Sigmoid colon (tissue), 7 donors: Measurements from ENCODE around the gene TSHZ1. TPM values are rescaled to one million over a fixed set of nuclear protein-coding genes. Genes with fewer than 3 reads are reported as not detected.

Source experiments
- DNase-seq: peaks from one replicate; pipeline ENCODE4 v3.0.0-alpha.2; 2019
- H3K27ac ChIP-seq, 4 donors: fragments of 200-600 bp; sonication (generic); one replicate each; pipeline ENCODE4 v1.5.1; 2016 to 2019; ENCODE audit warnings: mild to moderate bottlenecking in 1 of 4
- H3K27me3 ChIP-seq, 3 donors: fragments of 200-600 bp; sonication (generic); one replicate each; pipeline ENCODE4 v1.5.1; 2019; ENCODE audit warnings: mild to moderate bottlenecking in 1 of 3
- H3K36me3 ChIP-seq, 4 donors: fragments of 200-600 bp; sonication (generic); one replicate each; pipeline ENCODE4 v1.5.1; 2016 to 2019
- H3K4me1 ChIP-seq, 4 donors: fragments of 200-600 bp; sonication (generic); one replicate each; pipeline ENCODE4 v1.5.1; 2017 to 2019
- H3K4me3 ChIP-seq, 4 donors: fragments of 200-600 bp; sonication (generic); one replicate each; pipeline ENCODE4 v1.5.1; 2017 to 2019; ENCODE audit warnings: mild to moderate bottlenecking in 2 of 4, moderate library complexity in 1 of 4
- H3K9me3 ChIP-seq, 4 donors: fragments of 200-600 bp in 3 of 4; sonication (generic) in 3 of 4; one replicate each; pipeline versions ENCODE4 v1.5.1 to v1.6.1; 2013 to 2019
- EP300 ChIP-seq, 4 donors: sonication (generic); formaldehyde crosslinking; IDR thresholded peaks; one replicate each; pipeline ENCODE4 v1.6.1; 2017; ENCODE audit warnings: antibody characterized with exemption in 4 of 4
- POLR2A ChIP-seq, 2 donors: fragments of 450-650 bp; IDR thresholded peaks; one replicate each; pipeline ENCODE4 v1.6.1; 2016; ENCODE audit warnings: antibody characterized with exemption in 2 of 2, mild to moderate bottlenecking in 2 of 2, moderate library complexity in 2 of 2
- POLR2AphosphoS5 ChIP-seq, 4 donors: sonication (generic); formaldehyde crosslinking; IDR thresholded peaks; one replicate each; pipeline ENCODE4 v1.6.1; 2017; ENCODE audit warnings: antibody characterized with exemption in 4 of 4
- WGBS, 2 donors: extraction: QIAGEN DNeasy Blood & Tissue Kit; methylation state at CpG; one replicate each; pipeline ENCODE4 v1.1.7; 2013; 5-methylcytosine and 5-hydroxymethylcytosine counted together
- intact Hi-C: fragments of 100-400 bp; cut with DNase I; formaldehyde crosslinking; loops from one replicate; pipeline ENCODE4 v1.15.1; 2023
- polyA plus RNA-seq, 3 donors: library from polyadenylated mRNA; stranded (reverse); fragments of 200-250 nt; gene quantifications; one replicate each; pipeline ENCODE4 v1.2.3, GENCODE V29; 2013
- total RNA-seq, 4 donors: library from RNA; depleted of rRNA; stranded (reverse); fragments of >200 nt; gene quantifications; one replicate each; pipeline ENCODE4 v1.1.0, GENCODE V29; 2016
- TF ChIP-seq, protein P1 (sequence below), 4 experiments: fragments of 450-650 bp in 3 of 4; fragments of 200-600 bp in 1 of 4; IDR thresholded peaks; one replicate each; pipeline ENCODE4 v1.5.1; 2016 to 2019; ENCODE audit warnings: antibody characterized with exemption in 4 of 4, mild to moderate bottlenecking in 3 of 4, moderate library complexity in 2 of 4
- donor health status: healthy with polysubstance abuse.
- donor health status: Bipolar disorder and iron deficiency.
- donor health status: healthy.

Gene TSHZ1
- total and polyA plus RNA-seq, 7 donors = 7.8 to 29.4 (median 23.0) TPM

GRCh38 chr18:75334869-75335268, 124.3 kb downstream of the TSHZ1 start:
- Histone ChIP-seq H3K36me3 (no peaks in the 10 kb centered on the region), H3K27me3 (no peaks in the 10 kb centered on the region), H3K9me3 (no peaks in the 10 kb centered on the region), H3K4me3 (no peak overlapping the region), H3K27ac (no peak overlapping the region), H3K4me1 (no peaks in the 10 kb centered on the region)
- TF ChIP-seq POLR2AphosphoS5 (IDR thresholded peaks at IDR 0.05) = no peak
- TF ChIP-seq, protein P1, sequence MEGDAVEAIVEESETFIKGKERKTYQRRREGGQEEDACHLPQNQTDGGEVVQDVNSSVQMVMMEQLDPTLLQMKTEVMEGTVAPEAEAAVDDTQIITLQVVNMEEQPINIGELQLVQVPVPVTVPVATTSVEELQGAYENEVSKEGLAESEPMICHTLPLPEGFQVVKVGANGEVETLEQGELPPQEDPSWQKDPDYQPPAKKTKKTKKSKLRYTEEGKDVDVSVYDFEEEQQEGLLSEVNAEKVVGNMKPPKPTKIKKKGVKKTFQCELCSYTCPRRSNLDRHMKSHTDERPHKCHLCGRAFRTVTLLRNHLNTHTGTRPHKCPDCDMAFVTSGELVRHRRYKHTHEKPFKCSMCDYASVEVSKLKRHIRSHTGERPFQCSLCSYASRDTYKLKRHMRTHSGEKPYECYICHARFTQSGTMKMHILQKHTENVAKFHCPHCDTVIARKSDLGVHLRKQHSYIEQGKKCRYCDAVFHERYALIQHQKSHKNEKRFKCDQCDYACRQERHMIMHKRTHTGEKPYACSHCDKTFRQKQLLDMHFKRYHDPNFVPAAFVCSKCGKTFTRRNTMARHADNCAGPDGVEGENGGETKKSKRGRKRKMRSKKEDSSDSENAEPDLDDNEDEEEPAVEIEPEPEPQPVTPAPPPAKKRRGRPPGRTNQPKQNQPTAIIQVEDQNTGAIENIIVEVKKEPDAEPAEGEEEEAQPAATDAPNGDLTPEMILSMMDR (IDR thresholded peaks at IDR 0.05) = no peak
- TF ChIP-seq EP300 (IDR thresholded peaks at IDR 0.05) = no peak
- TF ChIP-seq POLR2A (IDR thresholded peaks at IDR 0.05) = no peak
- intact Hi-C loops = no loop called here
- no peak for DNase-seq
- WGBS, 2 donors = 85 to 87% methylated on average over 5 of the region's 5 CpGs

DNA sequence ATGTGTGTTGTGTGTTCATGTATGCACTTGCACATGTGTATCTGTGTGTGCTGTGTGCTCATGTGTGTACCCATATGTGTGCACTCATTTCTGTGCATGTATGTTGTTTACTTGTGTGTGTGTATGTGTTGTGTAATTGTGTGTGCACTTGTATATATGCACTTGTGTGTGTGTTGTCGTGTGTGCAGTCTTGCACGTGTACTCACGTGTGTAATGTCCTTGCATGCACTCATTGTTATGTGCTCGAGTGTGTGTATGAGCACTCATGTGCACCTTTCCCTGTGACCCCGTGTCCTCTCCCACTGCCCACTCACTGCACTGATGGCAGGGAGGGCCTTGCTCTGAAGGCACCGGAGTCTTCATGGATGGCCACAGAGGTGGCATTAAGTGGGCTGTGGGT, 124.9 kb downstream of the TSHZ1 start:
- no peak overlapping the region for H3K4me3 ChIP-seq
- H3K36me3 ChIP-seq = no peaks in the 10 kb centered on the region
- TF ChIP-seq, protein P1 (IDR thresholded peaks at IDR 0.05) = no peak
- TF ChIP-seq POLR2AphosphoS5 (IDR thresholded peaks at IDR 0.05) (no peak), EP300 (IDR thresholded peaks at IDR 0.05) (no peak), POLR2A (IDR thresholded peaks at IDR 0.05) (no peak)
- no peaks in the 10 kb centered on the region for H3K27me3 ChIP-seq
- DNase-seq = no peak
- intact Hi-C loops = no loop called here
- H3K4me1 ChIP-seq = no peaks in the 10 kb centered on the region
- WGBS, 2 donors = 96 to 98% methylated on average over 6 of the region's 6 CpGs
- H3K9me3 ChIP-seq = no peaks in the 10 kb centered on the region
- no peak overlapping the region for H3K27ac ChIP-seq

GRCh38 chr18:75336767-75337166, 126.2 kb downstream of the TSHZ1 start:
- no peaks in the 10 kb centered on the region for H3K27me3 ChIP-seq
- WGBS, 2 donors = 92 to 95% methylated on average over 6 of the region's 6 CpGs
- H3K4me3 ChIP-seq = no peak overlapping the region
- no peak for DNase-seq
- intact Hi-C loops = no loop called here
- H3K9me3 ChIP-seq = no peaks in the 10 kb centered on the region
- TF ChIP-seq EP300 (IDR thresholded peaks at IDR 0.05) (no peak), POLR2AphosphoS5 (IDR thresholded peaks at IDR 0.05) (no peak), POLR2A (IDR thresholded peaks at IDR 0.05) (no peak)
- TF ChIP-seq, protein P1 (IDR thresholded peaks at IDR 0.05) = no peak
- no peak overlapping the region for H3K27ac ChIP-seq
- H3K4me1 ChIP-seq = no peaks in the 10 kb centered on the region
- no peaks in the 10 kb centered on the region for H3K36me3 ChIP-seq

GRCh38 chr18:75337348-75337747, 126.8 kb downstream of the TSHZ1 start:
- no peaks in the 10 kb centered on the region for H3K27me3 ChIP-seq
- no peaks in the 10 kb centered on the region for H3K9me3 ChIP-seq
- TF ChIP-seq, protein P1 (IDR thresholded peaks at IDR 0.05) = no peak
- TF ChIP-seq POLR2A (IDR thresholded peaks at IDR 0.05) (no peak), POLR2AphosphoS5 (IDR thresholded peaks at IDR 0.05) (no peak), EP300 (IDR thresholded peaks at IDR 0.05) (no peak)
- intact Hi-C loops = no loop called here
- H3K27ac ChIP-seq = no peak overlapping the region
- H3K4me1 ChIP-seq = no peaks in the 10 kb centered on the region
- DNase-seq = no peak
- H3K36me3 ChIP-seq = no peaks in the 10 kb centered on the region
- 85 to 91% methylated on average over 7 of the region's 7 CpGs for WGBS, 2 donors
- H3K4me3 ChIP-seq = no peak overlapping the region

DNA sequence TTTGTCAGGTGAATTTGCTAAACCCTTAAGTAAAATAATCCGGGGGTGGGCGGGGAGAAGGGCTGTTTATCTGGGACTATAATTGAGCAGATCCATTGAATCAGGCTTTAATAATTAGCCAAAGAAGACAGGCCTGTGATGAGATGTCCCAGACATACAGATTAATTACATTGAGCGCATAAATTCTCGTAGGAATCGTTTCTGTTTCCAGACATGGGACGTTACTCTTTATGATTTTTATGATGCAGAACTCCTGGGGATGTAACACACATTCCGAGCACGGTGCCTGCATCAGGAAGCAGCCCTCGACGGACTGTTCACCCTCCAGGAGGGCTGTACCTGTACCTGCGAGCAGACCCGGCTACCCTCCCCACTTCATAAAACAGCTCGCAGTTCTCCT, 128.0 kb downstream of the TSHZ1 start:
- no peak overlapping the region for H3K27ac ChIP-seq
- intact Hi-C loops = no loop called here
- no peaks in the 10 kb centered on the region for H3K27me3 ChIP-seq
- no peaks in the 10 kb centered on the region for H3K4me1 ChIP-seq
- 31 to 72% methylated on average over 13 of the region's 13 CpGs for WGBS, 2 donors
- no peaks in the 10 kb centered on the region for H3K36me3 ChIP-seq
- no peaks in the 10 kb centered on the region for H3K9me3 ChIP-seq
- DNase-seq = no peak
- no peak overlapping the region for H3K4me3 ChIP-seq
- TF ChIP-seq POLR2AphosphoS5 (IDR thresholded peaks at IDR 0.05) (no peak), EP300 (IDR thresholded peaks at IDR 0.05) (no peak), POLR2A (IDR thresholded peaks at IDR 0.05) (no peak)
- TF ChIP-seq, protein P1 (IDR thresholded peaks at IDR 0.05) = no peak
